Omental fat pad (tissue), 4 donors: ENCODE data around the gene CBLL2. TPM values are rescaled to one million over a fixed set of nuclear protein-coding genes. Genes with fewer than 3 reads are reported as not detected.
"Not testable (repeated sequence)": the region's sequence is repeated elsewhere in the genome, so short reads cannot be mapped to it uniquely, and the experiment has no call there.

ENCODE experiments used
- ATAC-seq: fragments of 150-250 bp; one replicate; pipeline ENCODE4 v1.9.1; 2016; ENCODE audit warnings: mild to moderate bottlenecking, moderate library complexity; ENCODE audit not compliant: low FRiP score
- DNase-seq: peaks from one replicate; pipeline ENCODE4 v3.0.0-alpha.2; 2019; ENCODE audit warnings: low spot score
- total RNA-seq, 4 donors: library from RNA; depleted of rRNA; stranded (reverse); fragments of >200 nt; gene quantifications; one replicate each; pipeline ENCODE4 v1.1.0, GENCODE V29; 2016
- TF ChIP-seq, protein P1 (sequence below), 3 donors: fragments of 450-650 bp; IDR thresholded peaks; one replicate each; pipeline ENCODE4 v1.5.1; 2016 to 2017; ENCODE audit warnings: antibody characterized with exemption in 3 of 3, mild to moderate bottlenecking in 3 of 3, moderate library complexity in 2 of 3

CBLL2 gene
- total RNA-seq, 4 donors from 2014 or later: not detected

GRCh38 chrX:22268706-22269105 is 4.0 kb upstream of the CBLL2 start:
- ATAC-seq: no peak
- DNase-seq: no peak
- TF ChIP-seq, protein P1, sequence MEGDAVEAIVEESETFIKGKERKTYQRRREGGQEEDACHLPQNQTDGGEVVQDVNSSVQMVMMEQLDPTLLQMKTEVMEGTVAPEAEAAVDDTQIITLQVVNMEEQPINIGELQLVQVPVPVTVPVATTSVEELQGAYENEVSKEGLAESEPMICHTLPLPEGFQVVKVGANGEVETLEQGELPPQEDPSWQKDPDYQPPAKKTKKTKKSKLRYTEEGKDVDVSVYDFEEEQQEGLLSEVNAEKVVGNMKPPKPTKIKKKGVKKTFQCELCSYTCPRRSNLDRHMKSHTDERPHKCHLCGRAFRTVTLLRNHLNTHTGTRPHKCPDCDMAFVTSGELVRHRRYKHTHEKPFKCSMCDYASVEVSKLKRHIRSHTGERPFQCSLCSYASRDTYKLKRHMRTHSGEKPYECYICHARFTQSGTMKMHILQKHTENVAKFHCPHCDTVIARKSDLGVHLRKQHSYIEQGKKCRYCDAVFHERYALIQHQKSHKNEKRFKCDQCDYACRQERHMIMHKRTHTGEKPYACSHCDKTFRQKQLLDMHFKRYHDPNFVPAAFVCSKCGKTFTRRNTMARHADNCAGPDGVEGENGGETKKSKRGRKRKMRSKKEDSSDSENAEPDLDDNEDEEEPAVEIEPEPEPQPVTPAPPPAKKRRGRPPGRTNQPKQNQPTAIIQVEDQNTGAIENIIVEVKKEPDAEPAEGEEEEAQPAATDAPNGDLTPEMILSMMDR (IDR thresholded peaks at IDR 0.05): no peak

- no peak for ATAC-seq
- no peak for DNase-seq
- TF ChIP-seq, protein P1 (IDR thresholded peaks at IDR 0.05): no peak
These were observed 1.1 kb downstream of the CBLL2 start for GRCh38 chrX:22273714-22274317.

DNA sequence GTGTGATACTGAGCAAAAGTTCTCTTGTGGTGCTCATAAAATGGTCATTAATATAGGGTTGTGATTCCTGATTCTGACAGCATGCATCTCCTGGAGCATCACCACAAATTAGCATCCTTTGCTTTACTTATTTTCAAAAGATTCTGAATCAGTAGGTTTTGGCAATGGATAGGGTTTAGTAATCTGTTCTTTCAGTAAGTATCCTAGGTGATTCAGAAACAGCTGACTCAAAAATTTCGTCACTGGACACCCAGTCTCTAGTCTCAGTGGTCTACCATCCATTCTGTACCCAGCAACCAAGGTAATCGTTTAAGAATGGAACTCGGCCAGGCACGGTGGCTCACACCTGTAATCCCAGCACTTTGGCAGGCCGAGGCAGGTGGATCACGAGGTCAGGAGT is 4.1 kb downstream of the CBLL2 start:
- TF ChIP-seq, protein P1 (IDR thresholded peaks at IDR 0.05): no peak
- no peak for ATAC-seq
- no peak for DNase-seq

DNA sequence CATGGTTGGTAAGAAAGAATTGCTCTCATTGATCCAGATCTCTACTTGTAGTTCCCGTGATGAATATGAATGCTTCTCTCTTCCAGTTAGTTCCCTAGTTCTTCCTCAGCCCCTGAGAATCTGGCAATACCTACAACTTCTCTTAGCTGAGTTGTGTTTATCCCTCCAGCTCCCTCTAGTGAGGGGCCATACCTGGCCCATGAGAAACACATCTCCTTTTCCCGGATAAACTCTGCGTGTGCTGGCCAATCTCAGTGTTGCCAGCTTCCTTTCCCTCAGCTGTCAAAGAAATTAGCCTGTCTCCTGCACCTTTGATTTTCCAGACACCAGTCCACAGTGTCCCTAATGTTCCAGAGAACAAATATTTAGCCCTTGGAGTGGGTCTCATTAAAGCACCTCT is 5.7 kb downstream of the CBLL2 start:
- no peak for ATAC-seq
- no peak for DNase-seq
- TF ChIP-seq, protein P1 (IDR thresholded peaks at IDR 0.05): no peak

- DNase-seq, ATAC-seq: not testable (repeated sequence)
These were observed 16.5 kb downstream of the CBLL2 start for GRCh38 chrX:22289209-22289608.

DNA sequence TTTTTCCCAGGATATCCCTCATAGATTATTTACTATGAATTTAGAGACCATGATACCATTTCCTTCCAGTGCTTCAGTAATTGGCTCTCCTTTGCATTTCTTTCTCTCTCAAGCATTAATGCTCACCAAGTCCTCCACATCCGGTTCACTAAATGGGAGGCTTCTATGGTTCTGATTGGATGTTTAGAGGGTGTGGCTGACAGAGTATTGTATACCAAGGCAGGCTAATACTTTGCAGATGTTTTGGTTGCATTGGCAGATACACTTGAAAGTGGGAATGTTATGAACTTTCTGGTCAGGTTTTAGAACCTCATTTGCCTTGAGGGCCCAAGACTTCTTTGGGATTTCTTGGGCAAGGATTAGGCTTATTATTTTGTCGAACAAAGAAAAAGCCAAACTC is 24.2 kb downstream of the CBLL2 start:
- TF ChIP-seq, protein P1 (IDR thresholded peaks at IDR 0.05): no peak
- ATAC-seq (no peak), DNase-seq (no peak)

DNA sequence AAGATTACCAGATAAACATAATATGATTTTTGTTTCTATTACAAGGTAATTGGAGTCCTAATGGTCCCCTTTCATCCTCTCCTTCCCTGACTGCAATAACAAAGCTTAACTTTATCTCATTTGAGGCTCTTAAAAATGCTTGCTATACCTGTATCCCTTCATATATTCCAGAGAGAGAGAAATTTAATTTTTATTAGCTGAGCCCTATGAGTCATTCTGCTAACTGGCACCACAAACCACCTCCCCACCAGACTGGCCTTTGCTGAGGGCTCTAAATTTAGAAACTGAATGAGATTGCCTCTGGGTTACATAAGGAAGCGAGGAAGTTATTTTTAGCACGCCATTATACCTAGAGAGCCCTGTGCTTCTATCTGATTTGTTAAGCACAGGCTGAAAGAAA is 27.4 kb downstream of the CBLL2 start:
- TF ChIP-seq, protein P1 (IDR thresholded peaks at IDR 0.05): no peak

More for the DNA sequence above, 27.4 kb downstream of the CBLL2 start:
- ATAC-seq: no peak
- no peak for DNase-seq
